GM18498 (cell line): Measurements from ENCODE around the gene TMC8.
A peak's percentile ranks its signal among the peaks of the same experiment; 100 is the strongest.

ENCODE experiments used
- ATAC-seq: cut with Tn5 transposase; IDR thresholded peaks from one replicate; pipeline ENCODE4 v1.9.1; 2021; ENCODE audit warnings: mild to moderate bottlenecking, moderate library complexity; ENCODE audit not compliant: unreplicated experiment

TMC8 gene

DNA sequence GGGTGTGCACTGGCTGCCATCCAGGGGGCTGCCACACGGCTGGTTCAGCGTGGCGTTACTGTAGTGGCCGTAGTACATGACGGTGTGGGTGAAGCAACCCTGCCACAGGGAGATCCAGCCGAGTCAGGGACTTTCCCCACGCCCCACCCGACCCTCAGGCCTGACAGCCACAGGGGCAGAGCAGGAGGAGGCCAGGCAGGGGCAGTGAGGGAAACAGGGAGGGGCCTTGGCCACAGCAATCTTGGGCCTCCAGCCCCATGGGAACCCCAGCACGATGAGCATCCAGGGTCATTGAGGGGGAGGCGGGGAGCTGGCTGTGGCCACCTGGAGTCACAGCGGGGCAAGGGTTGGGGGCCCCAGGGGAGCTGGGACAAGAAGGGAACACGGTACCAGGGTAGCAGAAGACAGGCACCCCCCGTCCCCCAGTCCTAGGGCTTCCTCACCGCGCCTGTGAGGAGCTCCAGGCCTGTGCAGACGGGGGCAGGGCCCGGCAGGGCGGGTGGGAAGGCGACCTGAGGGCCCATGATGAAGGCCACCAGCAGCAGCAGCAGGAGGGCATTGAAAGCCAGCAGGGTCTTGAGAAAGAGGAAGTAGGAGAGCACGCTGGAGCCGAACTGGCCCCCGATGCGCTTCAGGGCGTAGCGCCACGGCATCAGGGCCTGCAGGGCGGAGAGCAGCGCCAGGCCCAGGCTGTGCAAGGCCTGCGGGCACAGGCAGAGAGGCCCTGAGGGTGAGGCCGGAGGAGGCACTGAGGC lies 6.3 kb upstream of the TMC8 start:
- ATAC-seq: peak; percentile 23

- ATAC-seq: no peak
Observed at GRCh38 chr17:78124836-78125137, 5.8 kb upstream of the TMC8 start.

- no peak for ATAC-seq
Observed at GRCh38 chr17:78125138-78125913, 5.2 kb upstream of the TMC8 start.

GRCh38 chr17:78125976-78126894 lies 4.3 kb upstream of the TMC8 start:
- no peak for ATAC-seq

DNA sequence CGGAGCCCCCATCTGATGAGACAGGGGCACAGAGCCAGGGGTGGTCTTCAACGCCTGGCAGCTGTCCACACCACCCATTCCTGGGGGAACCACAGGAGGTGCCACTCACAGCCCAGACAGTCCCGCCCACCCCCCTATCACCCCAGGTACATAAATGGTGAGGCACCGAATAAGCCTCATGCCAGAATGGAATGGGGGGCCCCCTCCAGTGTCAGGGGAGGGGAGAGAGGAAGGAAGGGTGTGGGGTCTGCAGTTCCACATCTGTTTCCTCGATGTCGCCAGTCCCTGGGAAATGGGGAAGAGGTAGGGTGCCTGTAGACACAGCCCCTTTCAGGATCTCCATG lies 3.7 kb upstream of the TMC8 start:
- no peak for ATAC-seq

DNA sequence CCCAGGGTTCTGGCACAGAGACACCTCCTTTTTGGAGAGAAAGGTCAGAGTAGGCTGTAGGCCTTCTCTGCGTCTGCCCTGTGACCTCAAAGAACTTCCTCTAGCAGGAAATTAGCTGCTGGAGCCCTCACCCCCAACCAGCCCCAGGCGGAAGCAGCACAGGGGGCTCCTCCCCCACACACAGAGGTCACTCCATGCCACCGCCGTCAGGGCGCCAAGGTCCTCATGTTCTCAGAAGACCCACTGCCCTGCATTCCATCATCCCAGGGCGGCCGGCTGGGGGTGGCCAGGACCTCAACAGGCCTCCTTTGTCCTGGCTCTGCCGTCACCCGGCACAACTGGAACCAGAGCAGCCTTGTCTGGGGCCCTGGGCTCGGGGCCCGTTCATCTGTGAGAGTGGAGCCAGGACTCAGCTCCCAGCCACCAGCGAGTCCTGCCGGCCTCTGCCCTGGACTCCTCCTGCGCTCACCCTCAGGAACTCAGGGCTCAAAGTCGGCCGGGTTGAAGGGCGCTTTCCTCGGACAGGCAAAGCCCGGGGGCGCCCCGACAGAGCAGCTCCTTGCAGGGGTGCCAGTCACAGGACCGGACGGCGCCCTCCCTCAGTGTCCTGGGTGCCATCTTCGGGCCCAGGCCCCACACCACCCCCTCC lies 3.2 kb upstream of the TMC8 start:
- ATAC-seq: no peak

- no peak for ATAC-seq
Observed at GRCh38 chr17:78127888-78128550, 2.6 kb upstream of the TMC8 start.

GRCh38 chr17:78128551-78129350 lies 1.8 kb upstream of the TMC8 start, which contains the start of gene TMC6:
Gene TMC6 (minus strand): TSS chr17:78128755. CDS start chr17:78126832, 1,923 bp downstream.
- ATAC-seq: no peak

DNA sequence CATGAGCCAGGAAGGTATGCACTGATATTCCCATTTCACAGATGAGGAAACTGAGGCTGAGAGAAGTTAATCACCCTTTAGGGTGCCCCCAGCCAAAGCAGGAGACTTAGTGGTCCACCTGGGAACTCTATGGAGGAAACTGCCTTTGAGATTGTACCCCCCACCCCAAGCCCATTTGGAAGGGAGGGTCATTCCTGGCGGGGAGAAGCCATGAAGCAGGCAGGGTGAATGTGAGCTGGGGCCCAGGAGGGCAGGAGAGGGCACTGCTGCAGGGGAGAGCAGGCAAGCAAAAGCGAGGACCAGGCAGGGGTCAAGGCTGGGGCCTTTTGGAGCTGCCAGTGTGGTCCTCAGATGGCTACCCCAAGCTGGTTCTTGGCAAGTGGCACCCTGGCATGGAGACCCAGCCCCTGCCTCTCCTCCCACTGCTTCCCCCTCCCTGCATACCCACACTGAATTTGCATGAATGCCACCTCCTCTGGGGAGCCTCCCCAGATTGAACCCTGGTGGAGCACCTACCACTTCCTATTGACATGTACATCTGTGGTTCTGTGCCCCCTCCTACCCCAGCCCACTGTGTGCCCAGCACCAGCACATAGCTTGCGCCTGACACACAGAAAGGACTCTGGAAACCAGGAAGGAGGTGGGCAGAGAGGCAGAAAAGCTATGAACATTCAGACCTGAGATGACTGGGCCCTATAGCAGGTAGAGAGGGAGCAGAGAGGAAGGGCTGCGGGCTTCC lies 1.1 kb upstream of the TMC8 start:
- no peak for ATAC-seq

DNA sequence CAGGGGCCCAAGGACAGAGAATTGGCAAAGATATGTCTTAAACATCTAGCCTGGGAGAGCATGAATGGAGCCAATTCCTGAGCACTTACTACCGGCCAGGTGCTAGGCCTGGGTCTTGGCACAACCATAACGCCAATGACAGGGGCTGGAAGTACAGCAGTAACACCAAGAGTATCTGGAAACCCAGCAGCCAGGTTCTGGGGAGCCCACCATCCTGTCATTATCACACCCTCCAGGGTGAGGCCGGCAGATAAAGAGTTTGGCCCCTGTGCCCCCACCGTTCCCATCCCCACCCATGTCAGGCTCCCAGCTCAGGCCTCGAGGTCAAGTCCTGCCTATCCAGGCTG lies 508 bp upstream of the TMC8 start:
- ATAC-seq: no peak

GRCh38 chr17:78131172-78132083 lies 857 bp downstream of the TMC8 start:
- ATAC-seq: no peak

DNA sequence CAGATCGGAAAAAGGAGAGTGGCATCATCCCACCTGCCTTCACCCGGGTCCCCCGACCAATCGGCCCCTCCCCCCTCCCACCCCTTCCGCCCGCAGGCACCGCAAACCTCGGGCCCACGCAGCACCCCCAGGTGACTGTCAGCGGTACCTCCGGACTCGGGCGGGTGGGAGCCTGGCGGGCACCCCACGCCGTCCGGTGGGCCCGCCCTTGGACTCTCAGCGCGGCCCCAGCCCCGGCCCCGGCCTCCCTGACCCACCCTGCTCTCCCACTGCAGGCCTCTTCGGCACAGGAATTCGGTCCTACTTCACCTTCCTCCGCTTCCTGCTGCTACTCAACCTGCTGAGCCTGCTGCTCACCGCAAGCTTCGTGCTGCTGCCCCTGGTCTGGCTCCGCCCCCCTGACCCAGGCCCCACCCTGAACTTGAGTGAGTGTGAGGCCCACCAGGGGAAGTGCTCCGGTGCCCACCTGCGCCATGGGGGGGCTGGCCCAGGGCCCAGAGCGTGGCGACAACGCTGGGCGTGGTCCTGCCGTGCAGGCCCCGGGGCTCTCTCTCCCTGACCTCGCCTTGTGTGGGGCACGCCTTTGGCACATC lies 1.6 kb downstream of the TMC8 start:
- no peak for ATAC-seq

GRCh38 chr17:78132767-78133178 lies 2.2 kb downstream of the TMC8 start:
- ATAC-seq: no peak

DNA sequence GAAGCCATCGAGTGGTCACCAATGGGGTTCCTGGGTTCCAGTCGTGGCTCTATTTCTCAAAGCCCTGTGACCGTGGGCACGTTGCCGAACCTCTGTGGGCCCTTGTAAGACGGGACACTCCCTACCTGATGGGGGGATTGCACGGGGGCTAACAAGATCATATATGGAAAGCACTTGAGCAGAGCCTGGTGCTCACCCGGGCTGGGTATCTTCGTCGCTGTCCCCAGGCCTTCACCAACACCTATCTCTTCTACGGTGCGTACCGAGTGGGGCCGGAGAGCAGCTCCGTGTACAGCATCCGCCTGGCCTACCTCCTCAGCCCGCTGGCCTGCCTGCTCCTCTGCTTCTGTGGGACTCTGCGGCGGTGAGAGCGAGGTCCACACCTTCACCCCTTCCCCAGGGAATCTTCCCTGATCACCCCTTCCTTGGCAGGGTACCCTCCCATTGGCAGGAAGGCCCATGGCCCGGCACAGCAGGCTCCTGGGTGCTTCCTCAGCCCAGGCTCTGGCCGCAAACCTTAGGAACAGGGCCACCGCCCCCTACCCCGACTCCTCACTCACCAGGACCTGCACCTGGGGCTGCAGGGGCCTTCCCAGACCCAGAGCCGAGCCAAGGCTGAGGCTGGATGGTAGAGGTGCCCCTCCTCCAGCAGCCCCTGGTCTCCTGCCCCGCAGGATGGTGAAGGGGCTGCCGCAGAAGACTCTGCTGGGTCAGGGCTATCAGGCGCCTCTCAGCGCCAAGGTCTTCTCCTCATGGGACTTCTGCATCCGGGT lies 2.8 kb downstream of the TMC8 start:
- no peak for ATAC-seq

- no peak for ATAC-seq
Observed at GRCh38 chr17:78133971-78134898, 3.7 kb downstream of the TMC8 start.

DNA sequence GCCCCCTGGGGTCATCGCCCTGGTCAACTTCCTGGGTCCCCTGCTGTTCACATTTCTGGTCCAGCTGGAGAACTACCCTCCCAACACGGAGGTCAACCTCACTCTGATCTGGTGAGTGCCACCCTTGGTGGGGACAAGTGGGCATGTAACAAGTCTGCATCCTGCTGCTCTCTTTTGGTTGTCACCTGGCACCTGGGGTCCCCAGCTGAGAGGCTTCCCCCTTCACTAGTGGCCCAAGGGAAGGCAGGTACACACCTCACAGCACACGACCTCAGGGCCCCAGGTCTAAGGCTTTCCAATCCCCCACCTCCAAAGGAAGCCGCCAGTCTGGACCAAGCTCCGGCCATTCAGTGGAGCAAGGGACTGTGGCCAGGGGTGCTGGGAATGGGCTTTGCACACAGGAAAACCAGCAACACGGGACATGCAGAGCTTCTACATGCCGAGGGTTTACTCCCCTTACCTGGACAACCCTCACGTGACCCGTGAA lies 4.4 kb downstream of the TMC8 start:
- no peak for ATAC-seq
